ENCODE results near the gene SMOC2. TPM values are rescaled to one million over a fixed set of nuclear protein-coding genes. Genes with fewer than 3 reads are reported as not detected.
"Not testable (repeated sequence)": the region's sequence is repeated elsewhere in the genome, so short reads cannot be mapped to it uniquely, and the experiment has no call there.

SMOC2 gene
- total RNA-seq, 1 donor, result 0.36 TPM

DNA sequence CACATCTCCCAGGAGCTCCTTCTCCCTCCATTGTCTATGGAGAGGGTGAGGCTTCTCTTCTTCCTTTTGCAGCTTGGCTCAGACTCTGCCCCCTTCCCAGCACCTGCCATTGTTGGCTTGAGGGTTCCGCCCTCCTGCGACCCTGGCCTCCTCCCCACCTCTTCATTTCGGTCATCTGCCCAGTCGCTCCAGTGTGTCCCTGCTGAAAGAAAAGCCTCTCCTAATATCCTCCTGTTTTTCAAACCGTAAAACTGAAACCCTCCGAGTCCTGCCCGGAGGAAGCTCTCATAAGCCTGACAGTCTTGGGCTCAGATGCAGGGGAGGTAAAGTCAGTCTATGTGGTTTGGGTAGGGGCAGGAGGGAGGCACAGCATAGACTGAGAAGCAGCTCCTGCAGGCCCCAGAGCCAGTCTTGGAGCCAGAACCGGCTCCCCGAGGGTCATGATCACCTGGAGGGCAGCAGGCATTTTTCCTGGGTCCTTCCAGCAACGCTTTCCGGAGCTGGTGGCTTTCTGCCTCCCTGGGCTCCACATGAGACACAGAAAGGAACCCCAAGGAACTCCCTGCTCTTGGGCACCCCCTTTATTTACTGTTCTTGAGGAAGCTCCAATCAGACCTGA is 235.1 kb downstream of the SMOC2 start:
- Histone ChIP-seq H4K20me1 (ENCODE audit: insufficient read depth, low read length) (no peaks in the 10 kb centered on the region), H3K4me1 (ENCODE audit: insufficient read depth, low read length) (no peaks in the 10 kb centered on the region), H3K79me2 (ENCODE audit: insufficient read depth, low read length) (no peaks in the 10 kb centered on the region), H3K27me3 (ENCODE audit: insufficient read depth, low read length) (no peaks in the 10 kb centered on the region), H3K36me3 (ENCODE audit: insufficient read depth, low read length) (no peaks in the 10 kb centered on the region), H3K9me3 (ENCODE audit: low read depth, low read length) (no peaks in the 10 kb centered on the region), H3K27ac (ENCODE audit: low read depth, low read length) (no peak overlapping the region), H2AFZ (ENCODE audit: low read length) (no peak overlapping the region), H3K4me3 (ENCODE audit: insufficient read depth, low read length) (no peak overlapping the region), H3K4me2 (ENCODE audit: insufficient read depth, low read length) (no peak overlapping the region)
- TF ChIP-seq, protein P1, sequence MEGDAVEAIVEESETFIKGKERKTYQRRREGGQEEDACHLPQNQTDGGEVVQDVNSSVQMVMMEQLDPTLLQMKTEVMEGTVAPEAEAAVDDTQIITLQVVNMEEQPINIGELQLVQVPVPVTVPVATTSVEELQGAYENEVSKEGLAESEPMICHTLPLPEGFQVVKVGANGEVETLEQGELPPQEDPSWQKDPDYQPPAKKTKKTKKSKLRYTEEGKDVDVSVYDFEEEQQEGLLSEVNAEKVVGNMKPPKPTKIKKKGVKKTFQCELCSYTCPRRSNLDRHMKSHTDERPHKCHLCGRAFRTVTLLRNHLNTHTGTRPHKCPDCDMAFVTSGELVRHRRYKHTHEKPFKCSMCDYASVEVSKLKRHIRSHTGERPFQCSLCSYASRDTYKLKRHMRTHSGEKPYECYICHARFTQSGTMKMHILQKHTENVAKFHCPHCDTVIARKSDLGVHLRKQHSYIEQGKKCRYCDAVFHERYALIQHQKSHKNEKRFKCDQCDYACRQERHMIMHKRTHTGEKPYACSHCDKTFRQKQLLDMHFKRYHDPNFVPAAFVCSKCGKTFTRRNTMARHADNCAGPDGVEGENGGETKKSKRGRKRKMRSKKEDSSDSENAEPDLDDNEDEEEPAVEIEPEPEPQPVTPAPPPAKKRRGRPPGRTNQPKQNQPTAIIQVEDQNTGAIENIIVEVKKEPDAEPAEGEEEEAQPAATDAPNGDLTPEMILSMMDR (IDR thresholded peaks at IDR 0.05; ENCODE audit: extremely low read depth, low read depth, low read length), result no peak
- DNase-seq (ENCODE audit: insufficient read length, low spot score, missing footprints), result no peak

DNA sequence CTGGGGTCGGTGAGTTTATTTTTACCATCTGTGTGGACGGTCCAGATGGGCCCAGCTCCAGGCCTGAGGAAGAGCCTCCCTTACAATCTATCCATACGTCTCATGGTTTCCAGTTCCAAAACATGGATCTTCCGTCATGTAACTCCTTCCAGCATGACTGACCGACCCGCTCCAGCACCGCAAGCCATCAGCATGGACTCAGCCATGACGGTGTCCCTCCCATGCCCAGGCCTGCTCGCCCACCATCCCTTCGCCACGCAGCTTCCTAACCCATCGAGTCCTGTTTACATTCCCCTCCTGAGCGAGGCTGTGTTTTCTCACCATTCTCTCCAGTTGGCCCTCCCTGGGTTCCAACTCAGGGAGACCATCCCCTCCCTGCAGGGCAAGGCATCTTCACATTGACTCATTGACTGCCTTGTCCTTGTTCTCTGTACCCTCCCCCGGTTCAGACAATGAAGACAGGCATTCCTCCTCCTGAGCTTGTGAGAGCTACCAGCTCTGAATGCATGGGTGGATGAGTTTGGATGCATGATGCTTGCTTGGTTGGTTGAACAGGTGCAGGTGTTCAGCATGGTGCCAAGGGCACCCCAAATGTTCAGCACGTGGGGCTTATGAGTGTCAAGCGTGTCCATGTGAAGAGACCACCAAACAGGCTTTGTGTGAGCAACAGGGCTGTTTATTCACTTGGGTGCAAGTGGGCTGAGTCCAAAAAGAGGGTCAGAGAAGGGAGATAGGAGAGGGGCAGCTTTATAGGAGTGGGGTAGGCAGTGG is 235.8 kb downstream of the SMOC2 start:
- Histone ChIP-seq H4K20me1 (ENCODE audit: insufficient read depth, low read length) (no peaks in the 10 kb centered on the region), H3K4me2 (ENCODE audit: insufficient read depth, low read length) (no peak overlapping the region), H3K9me3 (ENCODE audit: low read depth, low read length) (no peaks in the 10 kb centered on the region), H3K27me3 (ENCODE audit: insufficient read depth, low read length) (no peaks in the 10 kb centered on the region), H3K36me3 (ENCODE audit: insufficient read depth, low read length) (no peaks in the 10 kb centered on the region), H2AFZ (ENCODE audit: low read length) (no peak overlapping the region), H3K79me2 (ENCODE audit: insufficient read depth, low read length) (no peaks in the 10 kb centered on the region), H3K4me1 (ENCODE audit: insufficient read depth, low read length) (no peaks in the 10 kb centered on the region), H3K4me3 (ENCODE audit: insufficient read depth, low read length) (no peak overlapping the region), H3K27ac (ENCODE audit: low read depth, low read length) (no peak overlapping the region)
- no peak for DNase-seq (ENCODE audit: insufficient read length, low spot score, missing footprints)
- TF ChIP-seq, protein P1 (IDR thresholded peaks at IDR 0.05; ENCODE audit: extremely low read depth, low read depth, low read length), result no peak

DNA sequence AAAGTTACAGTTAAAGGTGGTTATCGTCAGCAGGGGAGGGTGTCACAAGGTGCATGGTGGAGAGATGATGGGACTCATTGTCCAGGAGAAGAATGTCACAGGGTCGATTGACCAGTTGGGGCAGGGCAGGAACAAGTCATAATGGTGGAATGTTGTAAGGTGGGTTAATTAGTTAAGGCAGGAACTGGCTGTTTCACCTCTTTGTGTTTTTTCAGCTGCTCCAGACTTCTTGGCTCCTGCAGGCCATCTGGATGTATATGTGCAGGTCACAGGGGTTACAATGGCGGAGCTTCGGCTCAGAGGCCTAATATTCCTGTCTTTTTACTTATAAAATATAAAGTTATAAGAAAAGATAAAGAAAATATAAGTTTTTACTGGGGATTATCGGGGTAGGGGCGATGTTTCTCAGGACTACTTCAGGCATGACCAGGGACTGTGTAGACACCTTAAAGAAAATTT is 236.4 kb downstream of the SMOC2 start:
- H4K20me1 ChIP-seq (ENCODE audit: insufficient read depth, low read length); H2AFZ ChIP-seq (ENCODE audit: low read length); DNase-seq (ENCODE audit: insufficient read length, low spot score, missing footprints); H3K4me3 ChIP-seq (ENCODE audit: insufficient read depth, low read length); H3K79me2 ChIP-seq (ENCODE audit: insufficient read depth, low read length); H3K4me2 ChIP-seq (ENCODE audit: insufficient read depth, low read length); H3K27ac ChIP-seq (ENCODE audit: low read depth, low read length); H3K4me1 ChIP-seq (ENCODE audit: insufficient read depth, low read length); H3K9me3 ChIP-seq (ENCODE audit: low read depth, low read length); H3K27me3 ChIP-seq (ENCODE audit: insufficient read depth, low read length); H3K36me3 ChIP-seq (ENCODE audit: insufficient read depth, low read length): not testable (repeated sequence)

DNA sequence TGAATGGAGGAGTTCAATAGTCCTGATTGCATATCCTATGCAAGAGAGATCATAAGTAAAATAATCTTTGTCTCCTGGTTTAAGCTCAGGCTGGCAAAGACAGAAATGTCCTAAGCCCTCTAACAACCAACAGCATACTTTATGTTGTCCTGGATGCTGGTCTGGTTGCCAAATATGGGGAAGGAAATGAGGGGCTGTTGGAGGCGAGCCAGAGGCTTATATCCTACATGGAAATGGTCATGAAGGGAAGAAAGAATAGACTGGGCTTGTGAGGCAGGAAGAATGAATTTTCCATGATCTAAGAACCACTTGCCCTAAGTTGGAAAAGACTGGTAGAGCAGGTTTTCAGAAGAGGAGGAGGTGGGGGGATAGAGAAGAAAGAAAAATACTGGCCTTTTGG is 237.1 kb downstream of the SMOC2 start:
- Histone ChIP-seq H3K27ac (ENCODE audit: low read depth, low read length) (no peak overlapping the region), H3K4me1 (ENCODE audit: insufficient read depth, low read length) (no peaks in the 10 kb centered on the region), H3K4me2 (ENCODE audit: insufficient read depth, low read length) (no peak overlapping the region), H3K9me3 (ENCODE audit: low read depth, low read length) (no peaks in the 10 kb centered on the region), H3K27me3 (ENCODE audit: insufficient read depth, low read length) (no peaks in the 10 kb centered on the region), H2AFZ (ENCODE audit: low read length) (no peak overlapping the region), H4K20me1 (ENCODE audit: insufficient read depth, low read length) (no peaks in the 10 kb centered on the region), H3K79me2 (ENCODE audit: insufficient read depth, low read length) (no peaks in the 10 kb centered on the region), H3K36me3 (ENCODE audit: insufficient read depth, low read length) (no peaks in the 10 kb centered on the region), H3K4me3 (ENCODE audit: insufficient read depth, low read length) (no peak overlapping the region)
- TF ChIP-seq, protein P1 (IDR thresholded peaks at IDR 0.05; ENCODE audit: extremely low read depth, low read depth, low read length), result no peak
- no peak for DNase-seq (ENCODE audit: insufficient read length, low spot score, missing footprints)
